HepG2 (cell line): ENCODE measurements around the gene ELFN1. TPM values are rescaled to one million over a fixed set of nuclear protein-coding genes. Genes with fewer than 3 reads are reported as not detected.

Experiments
- HDAC1 ChIP-seq: sonication (generic); formaldehyde crosslinking; IDR thresholded peaks from 2 replicates; pipeline ENCODE4 v1.5.1; 2020; ENCODE audit warnings: mild to moderate bottlenecking, missing genetic modification reagents
- PHF20 ChIP-seq: sonication (generic); formaldehyde crosslinking; IDR thresholded peaks from 2 replicates; pipeline ENCODE4 v1.5.0; 2020; ENCODE audit warnings: mild to moderate bottlenecking, missing genetic modification reagents
- PRDM10 ChIP-seq: sonication (generic); formaldehyde crosslinking; IDR thresholded peaks from 2 replicates; pipeline ENCODE4 v1.4.0; 2020; ENCODE audit warnings: low read depth, missing genetic modification reagents
- SKI ChIP-seq: fragments of 450-650 bp; IDR thresholded peaks from one replicate; pipeline ENCODE4 v1.6.1; 2018; ENCODE audit warnings: mild to moderate bottlenecking; ENCODE audit not compliant: partially characterized antibody
- TAF15 ChIP-seq: fragments of 200-400 bp; formaldehyde crosslinking; IDR thresholded peaks from one replicate; pipeline ENCODE4 v1.6.1; 2018; ENCODE audit warnings: mild to moderate bottlenecking, low read depth, low read length; ENCODE audit not compliant: poor library complexity, severe bottlenecking
- YEATS4 ChIP-seq: sonication (generic); formaldehyde crosslinking; IDR thresholded peaks from 2 replicates; pipeline ENCODE4 v1.4.0; 2020; ENCODE audit warnings: missing genetic modification reagents, borderline replicate concordance
- ZBTB39 ChIP-seq: sonication (generic); formaldehyde crosslinking; IDR thresholded peaks from 2 replicates; pipeline ENCODE4 v1.5.0; 2020; ENCODE audit warnings: missing genetic modification reagents
- ZNF335 ChIP-seq: sonication (generic); formaldehyde crosslinking; IDR thresholded peaks from 2 replicates; pipeline ENCODE4 v1.4.0; 2020; ENCODE audit warnings: missing genetic modification reagents
- ZNF572 ChIP-seq: sonication (generic); formaldehyde crosslinking; IDR thresholded peaks from 2 replicates; pipeline ENCODE4 v1.5.1; 2020; ENCODE audit warnings: mild to moderate bottlenecking, missing genetic modification reagents
- ZNF597 ChIP-seq: sonication (generic); formaldehyde crosslinking; IDR thresholded peaks from 2 replicates; pipeline ENCODE4 v1.5.0; 2020; ENCODE audit warnings: missing genetic modification reagents
- ZNF607 ChIP-seq: sonication (generic); formaldehyde crosslinking; IDR thresholded peaks from 2 replicates; pipeline ENCODE4 v1.5.1; 2020; ENCODE audit warnings: missing genetic modification reagents, mild to moderate bottlenecking, borderline replicate concordance
- polyA plus RNA-seq, 8 experiments: library from polyadenylated mRNA; depleted of rRNA in 3 of 8; stranded (reverse) in 7 of 8; unstranded in 1 of 8; fragments of >200 nt; fragmentation: Illumina TruSeq in 4 of 8; extraction: Trizol in 4 of 8; gene quantifications; 2 replicates each; pipeline versions ENCODE4 v1.2.1 to v1.2.3, GENCODE V29; 2011 to 2016; ENCODE audit warnings: low read depth in 4 of 8, missing spikeins in 1 of 8, mixed read lengths in 1 of 8; ENCODE audit not compliant: insufficient read depth in 1 of 8
- total RNA-seq, 5 experiments: library from RNA; depleted of rRNA; stranded (reverse); fragments of >200 nt; fragmentation: Illumina TruSeq; extraction: Trizol; gene quantifications; 2 replicates each; pipeline ENCODE4 v1.2.3, GENCODE V29; 2016; ENCODE audit warnings: low read depth in 1 of 5
- TF ChIP-seq, protein P1 (sequence below): sonication (generic); formaldehyde crosslinking; IDR thresholded peaks from 2 replicates; pipeline ENCODE4 v1.5.1; 2020; ENCODE audit warnings: missing genetic modification reagents, mild to moderate bottlenecking, borderline replicate concordance
- TF ChIP-seq, protein P2 (sequence below): sonication (generic); formaldehyde crosslinking; IDR thresholded peaks from 2 replicates; pipeline ENCODE4 v1.5.0; 2020; ENCODE audit warnings: mild to moderate bottlenecking, low read depth, missing genetic modification reagents, borderline replicate concordance
- TF ChIP-seq, protein P3 (sequence below): sonication (generic); formaldehyde crosslinking; IDR thresholded peaks from 2 replicates; pipeline ENCODE4 v1.9.0; 2022; ENCODE audit warnings: missing genetic modification reagents, mild to moderate bottlenecking, borderline replicate concordance

Gene ELFN1
- total and polyA plus RNA-seq, 2 of the 13 experiments (the other 11 are each of a cell fraction or from before 2014, with no cell fraction given), result 0.13 to 0.18 TPM

DNA sequence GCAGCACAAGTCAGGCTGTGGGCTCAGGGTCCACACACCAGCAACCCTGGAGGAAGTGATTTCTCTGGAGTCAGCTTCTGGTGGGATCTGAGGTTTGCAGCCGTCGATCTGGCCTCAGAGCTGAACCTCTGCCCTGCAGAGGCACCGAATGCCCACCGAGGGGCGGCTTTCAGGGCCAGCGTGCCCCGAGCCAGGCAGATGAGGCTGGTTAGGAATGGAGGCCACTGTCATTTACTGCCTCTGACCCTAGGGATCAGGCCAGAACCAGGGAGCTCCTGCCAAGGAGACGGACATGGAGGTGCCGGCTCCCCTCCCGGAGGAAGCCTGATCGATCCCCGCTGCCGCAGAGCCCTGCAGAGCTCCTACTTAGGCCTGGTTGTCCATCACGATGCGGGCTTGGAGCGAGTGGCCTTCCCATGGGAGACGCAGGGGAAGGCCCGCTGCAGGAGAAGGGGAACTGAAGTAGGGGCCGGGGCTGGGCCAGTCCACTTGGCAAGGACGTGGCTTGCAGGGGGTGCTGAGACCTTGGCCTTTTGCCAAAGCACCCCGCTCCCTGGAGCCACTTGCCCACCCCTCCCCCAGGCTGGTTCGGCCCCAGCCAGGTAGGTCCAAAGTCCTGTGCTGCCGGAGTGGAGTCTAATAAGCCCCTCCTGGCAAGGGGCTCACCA, 19.6 kb upstream of the ELFN1 start (continued):
- TF ChIP-seq PRDM10, result peak; percentile 86
- TF ChIP-seq ZNF607 (CRISPR knock-in tag), result no peak
- TF ChIP-seq, protein P1, sequence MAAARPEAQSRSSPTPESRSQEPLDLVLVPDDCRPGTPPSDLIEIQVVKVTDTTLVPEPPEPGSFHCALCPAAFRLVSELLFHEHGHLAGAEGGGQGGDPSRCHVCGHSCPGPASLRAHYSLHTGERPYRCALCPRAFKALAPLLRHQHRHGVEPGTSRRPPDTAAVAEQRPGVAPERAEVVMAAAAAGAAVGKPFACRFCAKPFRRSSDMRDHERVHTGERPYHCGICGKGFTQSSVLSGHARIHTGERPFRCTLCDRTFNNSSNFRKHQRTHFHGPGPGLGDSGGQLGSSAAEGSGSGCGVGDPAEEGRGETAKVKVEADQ (CRISPR knock-in tag), result no peak
- no peak for TF ChIP-seq ZNF597 (CRISPR knock-in tag)
- TF ChIP-seq SKI, result no peak
- 0 out of 2 replicates have a peak, but pooled peaks have one; percentile 35 for TF ChIP-seq HDAC1 (CRISPR knock-in tag)
- no peak for TF ChIP-seq PHF20 (CRISPR knock-in tag)
- TF ChIP-seq, protein P2, sequence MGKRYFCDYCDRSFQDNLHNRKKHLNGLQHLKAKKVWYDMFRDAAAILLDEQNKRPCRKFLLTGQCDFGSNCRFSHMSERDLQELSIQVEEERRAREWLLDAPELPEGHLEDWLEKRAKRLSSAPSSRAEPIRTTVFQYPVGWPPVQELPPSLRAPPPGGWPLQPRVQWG (CRISPR knock-in tag), result no peak
- peak; percentile 32; the same call in 1 of the 2 replicates for TF ChIP-seq YEATS4 (CRISPR knock-in tag)
- TF ChIP-seq ZNF572, result no peak
- no peak for TF ChIP-seq TAF15
- TF ChIP-seq ZBTB39, result no peak
- TF ChIP-seq ZNF335 (CRISPR knock-in tag), result no peak
- TF ChIP-seq, protein P3, sequence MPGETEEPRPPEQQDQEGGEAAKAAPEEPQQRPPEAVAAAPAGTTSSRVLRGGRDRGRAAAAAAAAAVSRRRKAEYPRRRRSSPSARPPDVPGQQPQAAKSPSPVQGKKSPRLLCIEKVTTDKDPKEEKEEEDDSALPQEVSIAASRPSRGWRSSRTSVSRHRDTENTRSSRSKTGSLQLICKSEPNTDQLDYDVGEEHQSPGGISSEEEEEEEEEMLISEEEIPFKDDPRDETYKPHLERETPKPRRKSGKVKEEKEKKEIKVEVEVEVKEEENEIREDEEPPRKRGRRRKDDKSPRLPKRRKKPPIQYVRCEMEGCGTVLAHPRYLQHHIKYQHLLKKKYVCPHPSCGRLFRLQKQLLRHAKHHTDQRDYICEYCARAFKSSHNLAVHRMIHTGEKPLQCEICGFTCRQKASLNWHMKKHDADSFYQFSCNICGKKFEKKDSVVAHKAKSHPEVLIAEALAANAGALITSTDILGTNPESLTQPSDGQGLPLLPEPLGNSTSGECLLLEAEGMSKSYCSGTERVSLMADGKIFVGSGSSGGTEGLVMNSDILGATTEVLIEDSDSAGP (CRISPR knock-in tag), result peak; percentile 26; the same call in 1 of the 2 replicates
